Mononuclear cell (primary cell): ENCODE data around the gene MARF1. TPM values are rescaled to one million over a fixed set of nuclear protein-coding genes. Genes with fewer than 3 reads are reported as not detected.
A peak's percentile ranks its signal among the peaks of the same experiment; 100 is the strongest.
"Not testable (repeated sequence)": the region's sequence is repeated elsewhere in the genome, so short reads cannot be mapped to it uniquely, and the experiment has no call there.

Experiments
- H3K27me3 ChIP-seq: 2 replicates; pipeline ENCODE4 v1.6.0; 2011; ENCODE audit warnings: low read length, control low read depth; ENCODE audit not compliant: insufficient read depth
- H3K4me1 ChIP-seq: 2 replicates; pipeline ENCODE4 v1.5.1; 2011; ENCODE audit warnings: mild to moderate bottlenecking, low read length, control low read depth; ENCODE audit not compliant: insufficient read depth
- H3K4me3 ChIP-seq: 2 replicates; pipeline ENCODE4 v1.5.1; 2011; ENCODE audit warnings: mild to moderate bottlenecking, low read length, moderate library complexity
- H3K9me3 ChIP-seq: 2 replicates; pipeline ENCODE4 v1.5.1; 2011; ENCODE audit warnings: low read depth, mild to moderate bottlenecking, control low read depth, low read length
- total RNA-seq: library from RNA; depleted of rRNA; stranded (reverse); fragments of >200 nt; gene quantifications from one replicate; pipeline ENCODE4 v1.2.3, GENCODE V29; 2012

The MARF1 gene
- 60.8 TPM for total RNA-seq

DNA sequence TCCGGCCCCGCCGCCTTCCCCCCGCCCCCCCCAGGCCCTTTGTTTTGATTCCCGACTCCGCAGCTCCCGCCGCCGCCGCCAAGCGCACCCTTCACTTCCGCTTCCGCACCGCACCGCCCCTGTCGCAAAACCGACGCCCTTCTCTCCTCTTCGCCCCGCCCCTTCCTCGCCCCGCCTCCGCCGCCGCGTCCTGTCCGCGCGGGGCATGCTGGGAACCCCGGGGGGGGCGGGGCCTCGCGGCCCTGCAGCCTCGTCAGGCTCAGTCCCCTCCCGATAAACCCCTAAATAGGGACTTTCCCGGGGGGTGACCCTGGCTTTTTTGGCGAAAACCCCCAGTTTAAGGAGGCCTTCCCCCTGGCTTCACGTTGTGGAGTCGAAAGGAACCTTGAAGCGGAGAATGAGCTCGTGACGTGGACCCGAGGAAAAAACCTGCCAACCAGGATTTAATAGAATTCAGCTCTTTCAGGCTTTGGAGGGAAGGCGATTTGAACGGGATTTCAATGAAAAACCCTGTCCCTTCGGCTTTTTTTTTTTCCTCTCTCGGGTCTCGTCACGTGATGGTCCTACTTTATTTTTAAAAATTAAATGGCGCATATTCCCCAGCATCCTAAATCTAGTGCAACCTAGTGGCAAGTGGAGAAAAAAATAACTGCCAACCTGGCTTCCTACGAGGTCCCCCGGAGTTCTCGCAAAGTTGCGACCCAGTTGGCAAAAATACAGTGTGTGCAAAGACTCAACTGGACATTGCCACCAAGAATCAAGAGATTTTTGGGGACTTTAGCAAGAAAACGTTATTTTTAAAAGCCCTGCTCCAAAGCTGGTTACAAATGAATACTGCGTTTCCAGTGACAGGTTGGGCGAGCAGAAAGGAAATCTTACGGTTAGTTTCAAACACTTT, at the start of gene MARF1:
Gene MARF1 (minus strand): TSS at position 107 of the 898 bp plus-strand sequence. CDS start 3,921 bp downstream, outside the sequence.
- Histone ChIP-seq H3K27me3 (no peaks in the 10 kb centered on the region), H3K4me1 (peaks cover 46% of the 10 kb centered on the region), H3K9me3 (no peaks in the 10 kb centered on the region), H3K4me3 (peak within 1 kb of the TSS; percentile 100)

GRCh38 chr16:15692508-15692907, 49.6 kb upstream of the MARF1 start:
- H3K9me3 ChIP-seq, H3K4me1 ChIP-seq, H3K27me3 ChIP-seq, H3K4me3 ChIP-seq: not testable (repeated sequence)

GRCh38 chr16:15691046-15691445, 48.1 kb upstream of the MARF1 start:
- no peaks in the 10 kb centered on the region for H3K27me3 ChIP-seq
- no peak overlapping the region for H3K4me3 ChIP-seq
- no peaks in the 10 kb centered on the region for H3K9me3 ChIP-seq

DNA sequence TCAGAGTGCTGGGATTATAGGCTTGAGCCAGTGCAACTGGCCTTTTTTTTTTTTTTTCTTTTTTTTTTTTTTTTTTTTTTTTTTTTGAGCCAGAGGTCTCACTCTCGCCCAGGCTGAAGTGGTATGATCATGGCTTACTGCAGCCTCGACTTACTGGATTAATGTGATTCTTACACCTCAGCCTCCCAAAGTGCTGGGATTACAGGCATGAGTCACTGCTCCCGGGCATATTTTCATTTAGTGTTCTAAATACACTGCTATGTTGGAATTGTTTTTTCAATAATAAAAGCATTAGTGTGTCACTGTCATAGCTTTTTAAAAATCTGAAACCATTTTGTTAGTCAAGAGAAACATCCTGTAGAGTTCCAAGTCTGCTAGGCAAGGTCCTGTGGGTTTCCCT, 47.3 kb upstream of the MARF1 start:
- no peaks in the 10 kb centered on the region for H3K9me3 ChIP-seq
- H3K4me1 ChIP-seq, result no peaks in the 10 kb centered on the region
- H3K27me3 ChIP-seq, result no peaks in the 10 kb centered on the region
- H3K4me3 ChIP-seq, result no peak overlapping the region

More at GRCh38 chr16:15691046-15691445, 48.1 kb upstream of the MARF1 start:
- no peaks in the 10 kb centered on the region for H3K4me1 ChIP-seq

DNA sequence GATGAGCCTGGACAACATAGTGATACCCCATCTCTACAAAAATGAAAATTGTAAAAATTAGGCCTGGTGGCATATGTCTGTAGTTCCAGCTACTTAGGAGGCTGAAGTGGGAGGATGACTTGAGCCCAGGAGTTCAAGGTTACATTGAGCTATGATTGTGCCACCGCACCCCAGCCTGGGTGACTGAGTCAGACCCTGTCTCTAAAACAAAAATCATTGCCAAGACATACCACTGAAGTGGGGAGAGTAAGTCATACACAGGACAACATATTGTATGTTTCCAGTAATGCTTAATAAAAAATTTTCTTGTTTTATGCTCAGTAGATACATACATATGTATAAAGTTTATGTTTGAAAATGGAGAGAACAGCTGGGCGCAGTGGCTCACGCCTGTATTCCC, 46.3 kb upstream of the MARF1 start:
- Histone ChIP-seq H3K9me3 (no peaks in the 10 kb centered on the region), H3K4me1 (no peaks in the 10 kb centered on the region), H3K4me3 (no peak overlapping the region), H3K27me3 (no peaks in the 10 kb centered on the region)

GRCh38 chr16:15686287-15686686, 43.3 kb upstream of the MARF1 start:
- no peak overlapping the region for H3K4me3 ChIP-seq
- no peaks in the 10 kb centered on the region for H3K9me3 ChIP-seq
- H3K4me1 ChIP-seq, result no peaks in the 10 kb centered on the region
- H3K27me3 ChIP-seq, result no peaks in the 10 kb centered on the region

- no peak overlapping the region for H3K4me3 ChIP-seq
- no peaks in the 10 kb centered on the region for H3K9me3 ChIP-seq
- H3K27me3 ChIP-seq, result no peaks in the 10 kb centered on the region
- no peaks in the 10 kb centered on the region for H3K4me1 ChIP-seq
Measured at GRCh38 chr16:15682105-15682570, 39.2 kb upstream of the MARF1 start.

- Histone ChIP-seq H3K9me3 (no peaks in the 10 kb centered on the region), H3K4me3 (no peak overlapping the region), H3K27me3 (no peaks in the 10 kb centered on the region), H3K4me1 (peaks cover 25% of the 10 kb centered on the region)
Measured at GRCh38 chr16:15677447-15677846, 34.5 kb upstream of the MARF1 start.

- no peaks in the 10 kb centered on the region for H3K27me3 ChIP-seq
- no peaks in the 10 kb centered on the region for H3K9me3 ChIP-seq
- H3K4me1 ChIP-seq, result peaks cover 34% of the 10 kb centered on the region
Measured at GRCh38 chr16:15676506-15676905, 33.6 kb upstream of the MARF1 start.

DNA sequence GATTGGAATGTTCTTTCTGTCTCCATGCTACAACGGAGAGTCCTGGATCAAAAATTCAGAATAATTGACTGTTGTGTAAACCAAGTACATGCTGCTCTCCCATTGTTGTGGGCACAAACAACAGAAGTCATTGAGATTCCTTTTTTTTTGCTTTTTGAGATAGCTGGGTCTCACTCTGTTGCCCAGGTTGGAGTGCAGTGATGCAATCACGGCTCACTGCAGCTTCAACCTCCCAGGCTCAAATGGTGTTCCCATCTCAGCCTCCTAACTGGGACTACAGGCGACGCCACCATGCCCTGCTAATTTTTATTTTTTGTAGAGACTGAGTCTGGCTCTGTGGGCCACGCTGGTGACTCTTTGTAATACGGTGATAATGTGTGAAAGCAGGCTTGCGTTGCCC, 31.6 kb upstream of the MARF1 start:
- H3K4me1 ChIP-seq, result peaks cover 46% of the 10 kb centered on the region
- no peaks in the 10 kb centered on the region for H3K9me3 ChIP-seq
- H3K4me3 ChIP-seq, result no peak overlapping the region
- no peaks in the 10 kb centered on the region for H3K27me3 ChIP-seq

More at GRCh38 chr16:15676506-15676905, 33.6 kb upstream of the MARF1 start:
- no peak overlapping the region for H3K4me3 ChIP-seq

- peaks cover 46% of the 10 kb centered on the region for H3K4me1 ChIP-seq
- H3K27me3 ChIP-seq, result no peaks in the 10 kb centered on the region
- no peaks in the 10 kb centered on the region for H3K9me3 ChIP-seq
- H3K4me3 ChIP-seq, result peak overlapping the region; percentile 13
Measured at GRCh38 chr16:15672514-15673167, 29.7 kb upstream of the MARF1 start.

DNA sequence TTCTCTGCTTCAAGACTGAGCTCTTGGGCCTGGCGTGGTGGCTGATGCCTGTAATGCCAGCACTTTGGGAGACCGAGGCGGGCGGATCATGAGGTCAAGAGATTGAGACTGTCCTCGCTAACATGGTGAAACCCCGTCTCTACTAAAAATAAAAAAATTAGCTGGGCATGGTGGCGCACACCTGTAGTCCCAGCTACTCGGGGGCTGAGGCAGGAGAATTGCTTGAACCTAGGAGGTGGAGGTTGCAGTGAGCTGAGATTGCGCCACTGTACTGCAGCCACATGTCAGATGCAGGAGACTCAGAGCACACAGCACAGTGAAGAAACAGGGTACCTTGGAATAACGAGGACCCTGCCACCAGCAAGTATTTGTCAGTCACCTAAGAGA, 29.2 kb upstream of the MARF1 start:
- H3K9me3 ChIP-seq, H3K4me3 ChIP-seq, H3K27me3 ChIP-seq: not testable (repeated sequence)
- H3K4me1 ChIP-seq, result peaks cover 46% of the 10 kb centered on the region

DNA sequence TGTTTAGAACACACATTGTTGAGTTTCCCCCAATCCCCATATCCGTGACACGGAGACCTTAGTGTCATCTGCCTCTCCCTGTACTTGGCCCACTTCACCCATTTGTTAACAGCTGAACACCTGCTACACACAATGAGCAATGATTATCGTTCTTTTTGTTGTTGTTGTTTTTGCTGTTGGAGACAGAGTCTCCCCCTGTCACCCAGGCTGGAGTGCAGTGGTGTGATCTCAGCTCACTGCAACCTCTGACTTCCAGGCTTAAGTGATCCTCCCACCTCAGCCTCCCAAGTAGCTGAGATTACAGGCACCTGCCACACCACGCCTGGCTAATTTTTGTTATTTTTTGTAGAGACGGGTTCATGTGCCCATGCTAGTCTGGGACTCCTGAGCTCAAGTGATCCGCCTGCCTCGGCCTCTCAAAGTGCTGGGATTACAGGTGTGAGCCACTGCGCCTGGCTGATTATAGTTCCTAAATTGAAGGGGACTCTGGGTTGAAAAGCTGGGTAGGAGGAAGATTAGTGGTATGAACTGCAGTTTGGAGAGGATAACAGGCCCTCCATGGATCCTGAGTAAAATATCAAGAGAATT, 28.7 kb upstream of the MARF1 start:
- Histone ChIP-seq H3K4me1 (peaks cover 46% of the 10 kb centered on the region), H3K27me3 (no peaks in the 10 kb centered on the region), H3K4me3 (no peak overlapping the region), H3K9me3 (no peaks in the 10 kb centered on the region)

GRCh38 chr16:15667091-15667742, 24.3 kb upstream of the MARF1 start:
- Histone ChIP-seq H3K27me3 (no peaks in the 10 kb centered on the region), H3K4me3 (no peak overlapping the region), H3K4me1 (peaks cover 19% of the 10 kb centered on the region), H3K9me3 (no peaks in the 10 kb centered on the region)

GRCh38 chr16:15665107-15665506, 22.2 kb upstream of the MARF1 start:
- Histone ChIP-seq H3K9me3 (no peaks in the 10 kb centered on the region), H3K27me3 (no peaks in the 10 kb centered on the region)

More at GRCh38 chr16:15665107-15665506, 22.2 kb upstream of the MARF1 start:
- Histone ChIP-seq H3K4me1 (peaks cover 4% of the 10 kb centered on the region), H3K4me3 (no peak overlapping the region)
